Stimulated activated CD8-positive, alpha-beta memory T cell treated with anti-CD3 and anti-CD28 coated beads, Interleukin-15, amount 100 ng/mL, for 1 hour (primary cell): ENCODE results near the gene EDN2.

Experiments
- DNase-seq: peaks from one replicate; pipeline ENCODE4 v3.0.0-alpha.2; 2020; ENCODE audit warnings: low read depth

Gene EDN2

DNA sequence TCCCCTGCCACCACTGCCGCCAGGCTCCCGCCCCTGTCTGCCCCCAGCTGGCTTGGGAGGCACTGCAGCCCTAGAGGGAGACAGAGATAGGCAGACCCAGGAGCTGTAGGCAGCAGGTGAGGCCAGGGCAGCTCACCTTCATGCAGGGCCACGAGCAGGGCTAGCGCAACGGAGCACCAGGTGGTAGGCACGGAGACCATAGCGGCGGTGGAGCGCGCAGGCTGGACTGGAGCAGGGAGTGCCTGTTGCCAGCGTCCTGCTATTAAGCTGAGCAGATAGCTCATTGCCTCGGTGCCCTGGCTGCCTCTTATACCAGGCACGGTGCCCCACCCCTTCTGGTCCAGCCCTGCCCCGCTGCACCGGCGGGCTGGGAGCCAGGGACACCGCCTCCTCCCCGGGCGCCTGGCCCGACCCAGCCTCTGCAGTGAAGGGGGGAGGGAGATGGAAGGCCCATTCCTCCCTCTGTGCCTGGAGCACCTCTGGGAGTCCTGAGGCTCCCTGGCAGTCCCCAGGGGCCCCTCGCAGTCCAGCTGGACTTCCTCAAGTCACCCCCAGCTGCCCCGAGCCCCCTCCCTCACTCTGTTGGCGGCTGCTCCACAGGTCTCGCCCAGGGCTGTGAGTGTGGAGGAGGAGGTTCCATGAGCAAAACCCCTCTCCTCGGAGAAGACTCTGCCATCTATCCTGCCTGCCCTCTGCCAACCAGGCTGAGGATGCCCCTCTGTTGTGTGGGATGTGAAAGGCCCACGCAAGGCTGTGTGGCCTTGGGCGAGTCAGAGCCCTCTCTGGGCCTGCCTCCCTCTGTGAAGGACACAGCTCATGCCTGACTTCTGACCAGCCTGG, at the start of gene EDN2:
Gene EDN2, minus strand, starts transcription at position 282 of the 840 bp plus-strand sequence. Its CDS starts 82 bp downstream, at position 200.
- DNase-seq = no peak

DNA sequence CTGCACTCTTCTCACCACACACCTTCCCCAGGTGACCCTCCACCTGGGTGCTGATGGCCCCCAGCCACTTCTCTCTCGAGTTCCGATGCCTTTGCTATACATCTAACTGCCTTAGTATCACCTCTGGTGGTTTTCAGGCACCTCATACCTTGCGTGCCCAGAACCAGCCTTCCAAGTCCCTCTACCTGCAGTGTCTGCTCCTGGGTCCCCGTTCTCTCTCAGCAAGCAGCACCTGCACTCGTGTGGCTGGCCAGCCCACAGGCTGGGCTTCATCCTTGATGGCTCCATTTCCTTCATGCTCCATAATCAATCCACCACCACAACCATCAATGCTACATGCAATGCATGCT, 49.2 kb upstream of the EDN2 start:
- no peak for DNase-seq

DNA sequence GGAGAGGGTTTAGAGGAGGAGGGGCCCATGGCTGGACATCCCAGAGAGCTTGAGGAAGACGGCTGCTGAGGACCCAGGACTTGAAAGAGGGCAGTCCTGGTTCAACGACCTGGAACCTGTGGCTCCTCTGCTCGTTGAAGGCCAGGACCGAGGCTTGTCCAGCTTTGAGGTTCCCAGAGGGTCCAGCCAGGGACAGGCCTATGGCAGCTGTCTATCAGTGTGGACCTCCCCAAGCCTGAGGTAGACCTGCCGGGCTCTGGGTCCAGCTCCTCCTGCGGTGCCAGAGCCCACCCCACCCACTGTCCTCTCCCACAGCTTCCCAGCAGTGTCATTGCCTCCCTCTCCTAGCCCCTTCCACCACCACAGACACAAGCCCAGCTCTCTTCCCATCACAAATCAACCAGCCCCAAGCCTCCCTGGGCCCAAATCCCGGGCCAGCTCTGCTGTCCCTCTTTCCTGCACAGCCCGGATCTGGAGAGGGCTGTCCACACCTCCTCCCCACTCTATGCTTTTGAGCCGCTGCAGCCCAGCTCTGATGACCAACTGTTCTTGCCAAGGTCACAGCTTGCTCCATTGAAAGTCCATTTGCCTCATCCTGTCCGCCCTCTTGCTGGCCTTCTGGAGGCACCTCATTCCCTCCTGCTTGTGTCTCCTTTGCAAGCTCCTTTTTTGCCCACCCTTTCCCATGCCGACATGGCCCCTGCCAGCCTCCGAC, 48.7 kb upstream of the EDN2 start:
- no peak for DNase-seq

DNA sequence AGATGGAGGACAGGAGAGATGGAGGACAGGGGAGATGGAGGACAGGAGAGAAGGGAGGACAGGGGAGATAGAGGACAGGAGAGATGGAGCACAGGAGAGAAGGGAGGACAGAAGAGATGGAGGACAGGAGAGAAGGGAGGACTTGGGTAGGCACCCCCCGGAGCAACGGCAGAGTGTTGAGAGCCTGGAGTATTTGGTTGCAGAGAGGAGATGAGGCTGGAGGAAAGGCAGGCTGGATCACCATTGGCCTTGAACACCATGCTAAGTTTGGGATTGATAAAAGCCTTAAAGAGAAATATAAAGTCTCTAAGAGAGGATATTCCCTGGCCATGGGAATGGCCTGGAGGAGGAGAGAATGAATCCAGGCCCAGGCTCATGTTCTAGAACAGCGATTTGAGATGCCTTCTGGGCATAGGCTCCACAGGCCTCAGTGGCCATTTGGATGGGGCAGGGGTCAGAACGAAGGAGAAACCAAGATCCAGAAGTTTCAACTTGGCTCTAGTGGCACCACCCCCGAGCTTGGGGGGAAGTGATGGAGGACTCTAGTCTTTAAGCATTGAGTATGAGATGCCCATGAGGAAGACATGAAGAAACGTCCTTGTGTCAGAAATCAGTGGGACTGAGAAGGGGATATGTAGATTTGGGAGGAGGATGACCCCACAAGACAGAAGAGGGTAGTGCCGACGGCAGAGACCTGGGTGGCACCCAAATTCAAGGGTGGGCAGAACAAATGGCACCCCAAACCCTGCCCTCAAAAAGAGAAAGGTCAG, 47.9 kb upstream of the EDN2 start:
- no peak for DNase-seq

DNA sequence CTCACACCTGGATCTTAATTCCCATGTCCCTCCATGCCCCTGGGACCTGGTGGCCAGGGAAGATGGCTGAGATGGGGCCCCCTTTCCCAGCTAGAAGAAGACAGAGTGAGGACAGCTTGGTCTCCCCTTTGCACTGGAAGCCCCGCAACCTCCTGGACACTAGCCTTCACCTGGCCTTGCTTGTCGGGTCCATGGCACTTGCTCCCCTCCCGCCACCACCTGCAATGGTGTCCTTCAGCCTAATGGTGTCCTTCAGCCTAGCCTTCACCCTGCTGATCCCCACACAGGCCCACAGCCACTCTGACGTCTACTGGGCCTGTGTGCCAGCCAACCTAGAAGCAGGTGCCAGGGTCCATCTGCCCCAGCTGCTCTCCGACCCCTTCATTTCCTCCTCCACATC, 45.9 kb upstream of the EDN2 start:
- DNase-seq = no peak

DNA sequence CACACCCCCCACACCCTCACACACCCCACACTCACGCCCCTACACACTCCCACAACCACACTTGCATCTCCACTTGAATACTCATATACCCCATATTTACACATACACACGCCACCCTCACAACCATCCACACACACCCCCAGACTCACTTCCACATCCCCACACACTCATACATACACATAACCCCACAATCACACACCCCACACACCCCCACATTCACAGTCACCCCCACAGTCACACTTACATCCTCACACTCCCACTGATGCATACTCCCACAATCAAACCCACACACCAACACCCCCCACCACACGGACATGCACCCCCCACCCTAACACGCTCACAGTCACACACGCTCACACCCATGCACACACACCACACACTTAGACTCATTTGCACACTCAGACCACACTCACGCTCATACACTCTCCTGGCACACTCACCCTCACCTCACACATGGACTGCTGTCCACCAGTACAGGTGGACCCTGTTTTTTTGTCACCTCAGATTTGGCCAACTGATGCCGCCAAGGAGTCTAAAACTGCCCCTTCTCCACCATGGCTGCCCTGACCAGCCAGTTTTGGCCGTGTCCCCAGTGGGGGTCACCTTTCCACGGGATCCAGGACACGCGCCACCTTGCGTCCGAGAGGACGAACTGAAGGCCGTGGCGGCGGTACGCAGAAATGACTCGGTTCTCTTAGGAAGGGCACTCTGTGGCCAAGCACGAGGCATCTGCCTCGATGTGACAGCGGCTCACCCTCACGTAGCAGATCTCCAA, 45.3 kb upstream of the EDN2 start:
- DNase-seq = no peak

DNA sequence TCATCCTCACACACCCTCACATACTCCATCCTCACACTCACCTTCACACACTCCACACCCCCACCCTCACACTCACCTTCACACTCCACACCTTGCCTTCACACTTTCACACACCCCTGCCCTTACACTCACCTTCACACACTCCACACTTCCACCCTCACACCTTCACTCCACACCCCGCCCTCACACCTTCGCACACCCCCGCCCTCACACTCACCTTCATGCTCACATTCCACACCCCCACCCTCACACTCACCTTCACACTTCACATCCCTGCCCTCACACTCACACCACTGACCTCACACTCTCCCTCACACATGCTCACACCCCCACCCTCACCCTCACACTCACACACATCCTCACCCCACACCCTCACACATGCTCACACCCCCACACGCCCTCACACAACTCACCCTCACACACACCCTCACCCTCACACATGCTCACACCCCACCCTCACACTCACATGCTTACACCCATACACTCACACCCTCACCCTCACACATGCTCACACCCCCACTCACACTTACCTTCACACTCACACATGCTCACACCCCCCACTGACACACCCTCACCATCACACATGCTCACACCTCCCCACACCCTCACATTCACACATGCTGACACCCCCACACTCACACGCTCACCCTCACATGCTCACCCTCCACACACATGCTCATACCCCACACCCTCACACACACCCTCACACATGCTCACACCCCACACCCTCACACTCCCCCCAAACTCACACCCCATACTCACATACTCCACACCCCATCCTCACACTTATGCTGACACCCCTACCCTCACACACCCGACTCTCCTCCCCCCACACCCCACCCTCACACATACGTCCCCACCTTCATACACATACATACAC, 44.5 kb upstream of the EDN2 start:
- DNase-seq = no peak

DNA sequence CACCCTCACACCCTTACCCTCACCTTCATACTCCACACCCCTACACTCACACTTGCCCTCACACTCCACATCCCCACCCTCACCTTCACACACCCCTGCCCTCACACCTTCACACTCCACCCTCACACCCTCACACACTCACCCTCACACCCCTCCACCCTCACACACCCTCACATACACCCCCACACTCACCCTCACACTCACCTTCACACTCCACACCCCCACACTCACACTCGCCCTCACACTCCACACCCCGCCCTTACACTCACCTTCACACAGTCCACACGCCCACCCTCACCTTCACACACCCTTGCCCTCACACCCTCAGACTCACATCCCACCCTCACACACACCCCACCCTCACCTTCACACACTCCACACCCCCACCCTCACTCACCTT, 43.6 kb upstream of the EDN2 start:
- no peak for DNase-seq

DNA sequence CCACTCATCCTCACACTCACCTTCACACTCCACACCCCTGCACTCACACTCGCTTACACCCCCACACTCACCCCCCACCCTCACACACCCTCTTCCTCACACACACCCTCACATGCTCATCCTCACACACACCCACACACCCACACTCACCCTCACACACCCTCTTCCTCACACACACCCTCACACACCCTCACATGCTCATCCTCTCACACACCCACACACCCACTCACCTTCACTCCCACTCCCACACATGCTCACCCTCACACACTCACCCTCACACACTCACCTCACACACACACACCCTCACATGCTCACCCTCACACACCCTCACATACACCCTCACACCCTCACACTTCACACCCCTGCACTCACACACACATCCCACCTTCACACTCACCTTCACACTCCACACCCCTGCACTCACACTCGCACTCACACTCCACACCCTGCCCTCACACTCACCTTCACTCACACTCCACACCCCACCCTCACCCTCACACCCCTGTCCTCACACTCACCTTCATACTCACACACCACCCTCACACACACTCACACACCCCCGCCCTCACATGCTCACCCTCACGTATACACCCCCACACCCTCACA, 42.6 kb upstream of the EDN2 start:
- DNase-seq = no peak

DNA sequence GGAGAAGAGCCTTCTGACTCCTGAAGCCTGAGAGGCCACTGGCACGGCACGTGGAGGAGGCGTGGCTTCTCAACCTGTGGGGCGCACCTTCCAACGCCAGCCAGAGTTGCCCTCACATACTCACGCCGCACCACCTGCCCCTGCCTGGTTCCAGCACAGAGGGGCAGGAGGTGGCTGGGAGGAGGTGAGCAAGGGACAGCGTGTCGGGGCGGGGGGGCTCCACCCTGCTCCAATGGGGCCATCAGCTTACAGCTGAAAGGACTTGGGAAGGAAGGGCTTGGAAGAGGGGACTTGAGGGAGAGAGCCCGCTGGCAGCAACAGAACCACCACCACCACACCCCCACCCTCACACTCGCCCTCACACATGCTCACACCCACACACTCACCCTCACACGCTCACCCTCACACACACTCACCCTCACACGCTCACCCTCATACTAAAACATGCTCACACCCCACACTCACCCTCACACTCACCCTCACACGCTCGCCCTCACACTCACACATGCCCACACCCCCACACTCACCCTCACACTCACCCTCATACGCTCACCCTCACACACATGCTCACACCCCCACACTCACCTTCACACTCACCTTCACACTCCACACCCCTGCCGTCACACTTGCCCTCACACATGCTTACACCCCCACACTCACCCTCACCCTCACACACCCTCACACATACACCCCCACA, 41.6 kb upstream of the EDN2 start:
- DNase-seq = no peak

DNA sequence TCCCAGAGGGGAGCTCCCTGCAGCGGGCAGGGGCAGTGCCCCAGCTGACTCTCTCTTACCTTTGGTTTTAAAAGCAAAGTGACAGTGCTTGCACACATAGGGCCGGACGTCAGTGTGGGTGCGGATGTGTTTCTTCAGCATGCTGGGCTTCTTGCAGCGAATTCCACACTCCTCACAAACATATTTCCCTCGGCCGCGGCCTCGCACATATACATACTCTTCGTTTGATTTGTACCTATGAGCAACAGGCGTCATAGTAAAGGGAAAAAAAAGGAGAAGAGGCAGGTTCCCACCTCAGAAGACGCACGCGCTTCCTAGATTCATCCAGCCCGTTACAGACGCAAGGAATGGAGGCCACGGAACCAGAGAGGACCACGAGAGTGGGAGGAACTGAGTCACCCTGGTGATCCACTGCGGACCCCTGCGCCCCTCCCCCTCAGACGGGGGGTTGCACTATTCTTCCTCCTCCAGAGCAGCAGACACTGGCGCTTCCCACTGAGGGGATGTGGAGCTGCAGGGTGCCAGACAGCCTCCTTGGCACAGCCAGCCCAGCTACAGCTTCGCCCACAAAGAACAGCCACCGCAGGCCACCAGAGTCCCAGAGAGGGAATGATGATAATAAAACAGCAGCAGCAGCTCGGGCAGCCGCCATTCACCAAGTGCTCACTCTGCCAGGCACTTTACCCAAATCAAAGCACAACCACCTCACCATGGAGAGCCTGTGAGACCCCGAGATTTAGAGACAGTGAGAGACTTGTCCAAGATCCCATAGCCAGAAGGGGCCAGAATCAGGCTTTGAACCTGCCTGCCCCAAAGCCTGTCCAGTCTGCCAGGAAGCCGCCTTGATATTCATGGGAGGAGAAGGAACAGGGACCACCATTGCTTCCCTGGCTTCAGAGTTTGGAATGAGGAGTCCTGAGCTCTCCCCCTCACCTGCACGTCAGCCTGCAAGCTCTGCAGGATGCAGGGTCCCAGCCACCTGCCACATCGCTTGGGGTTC, 40.5 kb upstream of the EDN2 start:
- DNase-seq = no peak

DNA sequence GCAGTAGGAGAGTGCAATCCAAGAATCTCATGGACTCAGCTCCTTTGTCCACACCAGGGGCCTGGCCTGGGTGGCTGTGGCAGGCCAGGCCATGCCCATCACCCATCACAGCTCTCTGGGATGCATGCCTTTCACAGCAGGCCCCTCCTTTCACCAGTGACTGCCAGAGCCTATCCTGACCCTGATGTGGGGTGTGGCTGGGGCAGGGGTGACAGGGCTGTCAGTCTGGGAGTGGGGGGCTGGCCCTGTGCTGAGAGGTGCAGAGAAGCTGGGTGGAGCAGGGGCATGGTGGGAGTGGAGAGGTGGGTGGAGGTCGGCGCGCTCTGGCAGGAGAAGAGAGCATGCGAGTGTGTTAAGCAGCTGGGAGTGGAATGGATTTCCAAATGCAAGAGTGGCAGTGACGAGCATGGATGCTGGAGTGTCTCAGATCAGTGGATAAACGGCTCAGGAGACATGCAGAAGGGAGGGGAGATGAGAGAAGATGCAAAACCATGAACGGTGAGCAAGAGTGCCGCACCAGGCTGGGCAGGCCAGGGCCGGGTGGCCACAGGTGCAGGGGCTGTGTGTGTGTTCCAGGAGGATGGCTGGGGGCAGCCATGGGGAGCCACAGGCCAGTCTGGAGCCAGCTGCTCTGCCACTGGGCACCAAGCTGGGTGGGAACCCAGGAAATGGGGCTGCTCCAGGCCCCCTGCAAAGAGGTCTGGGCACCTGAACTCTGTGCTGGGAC, 39.6 kb upstream of the EDN2 start:
- no peak for DNase-seq

DNA sequence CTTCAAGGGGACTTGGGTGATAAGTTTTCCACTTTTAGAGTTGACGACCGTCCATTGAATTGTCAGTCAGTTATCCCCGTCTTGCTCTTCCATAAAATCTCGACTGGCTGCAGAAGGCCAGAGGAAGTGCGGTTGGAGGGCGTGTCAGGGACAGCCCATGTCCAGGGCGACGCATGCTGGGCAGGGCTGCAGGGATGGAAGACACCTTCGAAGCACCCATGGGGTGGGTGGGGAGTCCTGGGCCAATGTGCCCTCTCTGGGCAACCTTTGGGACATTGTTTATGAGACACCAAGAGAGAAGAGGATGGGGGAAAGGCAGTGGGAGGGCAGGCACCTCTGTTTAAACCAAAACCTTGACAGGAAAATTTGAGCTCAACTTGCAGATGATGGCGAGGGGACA, 38.6 kb upstream of the EDN2 start:
- no peak for DNase-seq

DNA sequence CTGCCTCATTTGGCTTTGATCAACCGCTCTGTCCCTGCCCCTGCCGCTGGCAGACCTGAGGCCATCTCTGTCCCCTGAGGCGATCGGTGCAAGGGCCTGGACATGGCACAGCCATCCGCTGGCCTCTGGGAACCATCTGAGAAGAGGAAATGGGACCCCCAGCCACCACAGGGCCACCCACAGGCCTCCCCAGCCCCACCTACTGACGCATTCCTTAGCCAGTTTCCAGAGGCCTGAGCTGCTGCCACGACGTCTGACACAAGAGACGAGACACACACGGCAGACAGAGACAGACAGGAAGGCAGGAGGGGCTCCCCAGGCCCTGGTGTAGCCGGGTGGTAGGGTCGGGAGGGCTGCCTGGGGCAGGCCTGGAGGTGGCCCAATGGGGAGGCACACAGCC, 37.3 kb upstream of the EDN2 start:
- no peak for DNase-seq

DNA sequence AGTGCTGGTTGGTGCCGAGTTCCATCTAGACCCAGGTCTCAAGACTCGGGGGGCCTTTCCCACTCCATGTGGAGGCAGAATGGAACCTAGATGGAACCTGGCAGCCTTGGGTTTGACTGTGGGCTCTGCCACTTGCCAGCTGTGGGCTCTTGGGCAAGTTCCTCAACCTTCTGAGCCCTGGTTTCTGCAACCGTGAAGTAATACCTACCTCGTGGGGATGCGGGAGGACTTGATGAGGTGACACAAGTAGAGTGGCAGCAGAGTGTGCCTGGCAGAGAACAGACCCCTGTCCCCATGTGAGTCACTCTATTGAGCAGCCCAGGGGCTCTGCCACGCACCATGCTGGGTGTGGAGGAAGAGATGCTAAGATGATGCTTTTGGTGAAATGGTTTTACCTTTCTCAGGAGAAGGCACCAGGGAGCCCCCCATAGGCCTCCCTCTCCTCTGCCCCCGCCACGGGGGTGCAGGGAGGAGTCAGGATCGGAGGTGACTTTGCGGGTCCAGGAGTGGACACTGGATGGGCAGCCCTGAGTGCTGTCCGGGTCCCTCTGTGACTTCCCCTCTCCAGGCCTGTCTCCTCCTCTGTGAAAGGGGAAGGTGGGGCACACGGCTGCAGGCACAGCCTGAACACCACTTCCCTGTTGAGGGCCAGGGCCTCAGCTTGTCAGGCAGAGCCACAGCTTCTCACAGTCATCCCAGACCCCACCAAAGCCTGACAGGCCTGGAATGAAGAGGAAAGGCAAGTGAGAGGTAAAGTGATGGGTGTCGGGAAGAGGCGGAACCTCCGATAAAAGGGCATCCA, 36.7 kb upstream of the EDN2 start:
- DNase-seq = no peak

DNA sequence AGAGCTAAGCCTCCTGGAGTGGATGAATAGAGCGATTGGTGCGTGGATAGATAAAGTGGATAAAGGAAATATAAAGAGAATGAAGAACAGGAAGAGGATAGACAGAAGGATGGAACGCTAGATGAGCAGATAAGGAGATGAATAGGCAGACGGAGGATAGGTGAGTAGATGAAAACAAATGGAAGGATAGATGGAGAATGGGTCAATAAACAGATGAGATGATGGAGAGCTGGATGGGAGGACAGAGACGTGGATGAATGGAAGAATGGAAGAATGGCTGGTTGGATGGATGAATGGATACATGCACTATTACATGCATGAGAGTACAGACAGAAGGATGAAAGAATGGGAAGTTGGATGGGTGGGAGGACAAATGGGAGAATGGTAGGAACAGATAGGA, 35.2 kb upstream of the EDN2 start:
- DNase-seq = no peak

DNA sequence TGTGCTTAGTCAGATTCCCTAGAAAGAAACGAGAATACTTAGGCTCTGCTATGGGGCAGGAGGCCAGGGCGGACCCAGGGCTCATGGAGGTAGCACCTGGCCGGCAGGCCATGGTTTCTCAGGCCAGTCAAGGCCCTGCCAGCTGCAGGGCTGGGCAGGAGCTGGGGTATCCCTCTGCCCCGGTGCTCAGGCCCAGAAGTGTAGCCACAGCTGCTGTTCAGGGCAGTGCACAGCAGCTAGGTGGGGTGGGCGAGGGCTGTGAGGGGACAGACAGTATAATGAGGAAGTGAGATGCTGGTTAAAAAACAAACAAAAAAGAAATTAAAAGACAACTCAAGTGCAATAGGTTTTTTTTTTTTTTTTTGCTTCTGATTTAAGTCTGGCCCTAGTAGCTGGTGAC, 34.0 kb upstream of the EDN2 start:
- DNase-seq = no peak
